ENCODE results near the gene FARSB.

DNA sequence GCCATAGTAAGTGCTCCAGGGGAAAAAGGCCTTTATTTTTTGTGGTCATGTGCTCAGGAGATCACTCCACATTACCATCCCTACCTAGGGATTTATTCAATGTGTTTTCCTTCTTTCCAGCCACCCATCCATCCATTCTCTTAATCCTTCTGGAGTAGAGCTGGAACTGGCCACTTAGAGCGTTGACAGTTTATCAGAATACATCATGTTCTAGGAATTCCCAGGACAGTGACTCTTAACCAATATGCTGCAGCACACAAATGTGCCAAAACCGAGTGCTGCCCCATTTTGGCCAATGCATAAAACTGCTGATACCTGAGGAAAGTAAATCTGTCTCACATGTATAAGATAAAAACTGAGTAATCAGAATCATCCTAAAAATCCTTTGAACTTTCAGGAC lies 63.7 kb downstream of the FARSB start:
- TF ChIP-seq, protein P1, sequence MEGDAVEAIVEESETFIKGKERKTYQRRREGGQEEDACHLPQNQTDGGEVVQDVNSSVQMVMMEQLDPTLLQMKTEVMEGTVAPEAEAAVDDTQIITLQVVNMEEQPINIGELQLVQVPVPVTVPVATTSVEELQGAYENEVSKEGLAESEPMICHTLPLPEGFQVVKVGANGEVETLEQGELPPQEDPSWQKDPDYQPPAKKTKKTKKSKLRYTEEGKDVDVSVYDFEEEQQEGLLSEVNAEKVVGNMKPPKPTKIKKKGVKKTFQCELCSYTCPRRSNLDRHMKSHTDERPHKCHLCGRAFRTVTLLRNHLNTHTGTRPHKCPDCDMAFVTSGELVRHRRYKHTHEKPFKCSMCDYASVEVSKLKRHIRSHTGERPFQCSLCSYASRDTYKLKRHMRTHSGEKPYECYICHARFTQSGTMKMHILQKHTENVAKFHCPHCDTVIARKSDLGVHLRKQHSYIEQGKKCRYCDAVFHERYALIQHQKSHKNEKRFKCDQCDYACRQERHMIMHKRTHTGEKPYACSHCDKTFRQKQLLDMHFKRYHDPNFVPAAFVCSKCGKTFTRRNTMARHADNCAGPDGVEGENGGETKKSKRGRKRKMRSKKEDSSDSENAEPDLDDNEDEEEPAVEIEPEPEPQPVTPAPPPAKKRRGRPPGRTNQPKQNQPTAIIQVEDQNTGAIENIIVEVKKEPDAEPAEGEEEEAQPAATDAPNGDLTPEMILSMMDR (IDR thresholded peaks at IDR 0.05; ENCODE audit: poor library complexity, severe bottlenecking) = no peak
- TF ChIP-seq POLR2AphosphoS5 (IDR thresholded peaks at IDR 0.05) = no peak

Data from neural cell (in vitro differentiated cells).